CD1c-positive myeloid dendritic cell (primary cell): ENCODE data around the gene INO80E.

Experiments
- DNase-seq: peaks from one replicate; pipeline ENCODE4 v3.0.0-alpha.2; 2016; ENCODE audit errors: extremely low spot score

Gene INO80E

GRCh38 chr16:29975811-29976511 lies 20.1 kb upstream of the INO80E start:
- DNase-seq: no peak

GRCh38 chr16:29977063-29977825 lies 18.8 kb upstream of the INO80E start:
- no peak for DNase-seq

GRCh38 chr16:29978081-29978480 lies 18.0 kb upstream of the INO80E start:
- DNase-seq: no peak

GRCh38 chr16:29978564-29979270 lies 17.3 kb upstream of the INO80E start:
- DNase-seq: no peak

- DNase-seq: no peak
Observed at GRCh38 chr16:29982560-29983419, 13.3 kb upstream of the INO80E start.

GRCh38 chr16:29983420-29984136 lies 12.5 kb upstream of the INO80E start:
- DNase-seq: no peak

- DNase-seq: no peak
Observed at GRCh38 chr16:29984137-29984763, 11.8 kb upstream of the INO80E start.

- no peak for DNase-seq
Observed at GRCh38 chr16:29984764-29985147, 11.3 kb upstream of the INO80E start.

- no peak for DNase-seq
Observed at GRCh38 chr16:29985271-29985811, 10.7 kb upstream of the INO80E start.

GRCh38 chr16:29986231-29986630 lies 9.8 kb upstream of the INO80E start:
- DNase-seq: no peak

GRCh38 chr16:29986931-29987330 lies 9.1 kb upstream of the INO80E start:
- no peak for DNase-seq

GRCh38 chr16:29987371-29988085 lies 8.5 kb upstream of the INO80E start:
- DNase-seq: no peak

- no peak for DNase-seq
Observed at GRCh38 chr16:29988346-29989075, 7.5 kb upstream of the INO80E start.

- DNase-seq: no peak
Observed at GRCh38 chr16:29989111-29989858, 6.8 kb upstream of the INO80E start.

GRCh38 chr16:29990034-29990433 lies 6.0 kb upstream of the INO80E start:
- DNase-seq: no peak

GRCh38 chr16:29990883-29991570 lies 5.0 kb upstream of the INO80E start:
- no peak for DNase-seq

- no peak for DNase-seq
Observed at GRCh38 chr16:29991571-29991904, 4.5 kb upstream of the INO80E start.
